Immature natural killer cell (primary cell): Measurements from ENCODE around the gene SLC15A3. TPM values are rescaled to one million over a fixed set of nuclear protein-coding genes. Genes with fewer than 3 reads are reported as not detected.

Source experiments
- DNase-seq, 3 donors: peaks; one replicate each; pipeline ENCODE4 v3.0.0; 2022; ENCODE audit warnings: mixed read lengths in 1 of 3
- H3K27ac Mint-ChIP-seq, 6 donors: one replicate each; pipeline ENCODE4 v1.8.0; 2020; ENCODE audit warnings: mixed read lengths in 6 of 6, mild to moderate bottlenecking in 5 of 6, inconsistent platforms in 4 of 6, moderate library complexity in 3 of 6
- H3K27me3 Mint-ChIP-seq, 3 donors: one replicate each; pipeline ENCODE4 v1.8.0; 2020 to 2021; ENCODE audit warnings: low read depth in 3 of 3, mild to moderate bottlenecking in 3 of 3, mixed read lengths in 3 of 3, moderate library complexity in 3 of 3, inconsistent platforms in 1 of 3
- H3K36me3 Mint-ChIP-seq, 3 donors: one replicate each; pipeline ENCODE4 v1.8.0; 2020; ENCODE audit warnings: mixed read lengths in 3 of 3, inconsistent platforms in 2 of 3, mild to moderate bottlenecking in 2 of 3
- H3K4me1 Mint-ChIP-seq, 2 donors: one replicate each; pipeline ENCODE4 v1.8.0; 2020; ENCODE audit warnings: inconsistent platforms in 2 of 2, mild to moderate bottlenecking in 2 of 2, mixed read lengths in 2 of 2, moderate library complexity in 1 of 2
- H3K4me3 Mint-ChIP-seq, 5 donors: one replicate each; pipeline ENCODE4 v1.8.0; 2020; ENCODE audit warnings: mild to moderate bottlenecking in 5 of 5, mixed read lengths in 5 of 5, inconsistent platforms in 3 of 5, moderate library complexity in 3 of 5
- H3K9me3 Mint-ChIP-seq, 6 donors: one replicate each; pipeline ENCODE4 v1.8.0; 2020; ENCODE audit warnings: mild to moderate bottlenecking in 6 of 6, mixed read lengths in 6 of 6, inconsistent platforms in 4 of 6, moderate library complexity in 3 of 6
- polyA plus RNA-seq, 3 donors: library from polyadenylated mRNA; unstranded; fragments of 300-500 nt; fragmentation: Illumina TruSeq; gene quantifications; one replicate each; pipeline ENCODE4 v1.2.3, GENCODE V29; 2021

The SLC15A3 gene
- polyA plus RNA-seq, result under 1 TPM in 2 of 3 donors, not detected in 1; 0.41 to 0.43 TPM

DNA sequence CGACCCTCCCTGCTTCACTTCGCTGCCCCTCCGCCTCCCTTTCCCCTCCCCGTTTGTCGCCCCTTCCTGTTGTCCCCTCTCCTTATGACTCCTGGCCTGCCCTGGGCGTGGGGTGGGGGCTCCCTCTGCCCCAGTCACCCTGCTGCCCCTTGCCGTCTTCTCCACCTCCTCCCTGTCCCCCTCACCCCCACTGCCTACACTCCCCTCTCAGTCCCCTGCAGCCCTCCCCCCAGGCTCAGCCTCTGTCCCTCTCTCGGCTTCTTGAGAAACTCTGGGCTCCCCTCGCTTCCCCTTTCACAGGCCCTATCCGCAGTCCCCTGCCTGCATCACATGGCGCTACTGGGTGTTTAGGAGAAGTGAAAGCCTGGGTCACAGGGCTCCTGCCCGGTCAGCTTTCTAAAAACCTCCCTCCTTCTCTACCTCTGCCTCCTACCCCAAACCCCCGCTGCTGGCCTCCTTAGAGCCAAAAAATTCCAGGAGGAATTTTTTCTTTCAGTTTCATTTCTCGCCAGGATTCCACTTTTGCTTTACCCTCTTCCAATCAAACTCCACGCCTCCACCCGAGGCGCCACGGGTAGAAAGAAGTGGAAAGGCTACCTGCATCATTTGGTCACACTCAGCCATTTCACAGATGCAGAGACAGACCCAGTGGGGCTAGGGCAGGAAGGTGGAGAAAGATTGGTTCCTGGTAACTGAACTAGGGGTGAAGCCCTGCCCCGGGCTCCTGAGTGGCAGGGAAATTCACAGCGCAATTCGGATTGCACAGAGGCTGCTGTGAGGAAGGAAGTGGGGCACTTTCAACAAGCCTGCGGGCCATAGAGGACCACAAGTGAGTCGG lies at the start of gene SLC15A3:
Gene SLC15A3 (minus strand): TSS at position 273 of the 838 bp plus-strand sequence. CDS start 625 bp downstream, outside the sequence.
- peak within 1 kb of the TSS; percentile 83 to 93 (median 89) for H3K4me3 Mint-ChIP-seq
- H3K4me1 Mint-ChIP-seq, result peaks cover 14 to 21% of the 10 kb centered on the region in 2 donors
- H3K27me3 Mint-ChIP-seq, result peaks cover 4 to 17% (median 10%) of the 10 kb centered on the region in 3 donors
- peak; percentile 18 to 30 (median 20) for DNase-seq
- no peaks in the 10 kb centered on the region for H3K36me3 Mint-ChIP-seq
- no peaks in the 10 kb centered on the region for H3K9me3 Mint-ChIP-seq
- H3K27ac Mint-ChIP-seq, result peak within 1 kb of the TSS; percentile 59 to 87 (median 72)

DNA sequence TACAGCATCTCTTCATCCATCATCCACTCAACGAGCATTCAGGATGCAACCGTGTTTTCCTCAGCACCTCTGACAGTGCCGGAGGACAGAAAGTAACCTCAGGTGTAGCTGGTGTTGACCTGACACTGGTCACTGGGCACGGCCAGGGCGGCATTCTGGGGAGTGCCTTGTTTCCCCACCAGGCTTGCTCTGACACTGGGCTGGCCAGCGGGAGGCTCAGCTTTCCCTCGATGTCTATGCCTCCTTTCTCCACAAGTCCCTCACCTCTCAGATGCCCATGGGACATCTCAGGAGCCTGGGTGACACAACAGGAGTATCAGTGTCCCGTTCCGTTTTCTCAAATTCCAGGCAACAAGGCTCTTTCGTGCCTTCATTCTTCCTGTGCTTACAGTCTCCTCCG lies 48.5 kb upstream of the SLC15A3 start:
- Mint-ChIP-seq H3K9me3 (no peaks in the 10 kb centered on the region), H3K27ac (peak overlapping the region in 1 of 6 donors; percentile 1), H3K27me3 (peaks cover 0 to 4% (median 2%) of the 10 kb centered on the region in 3 donors), H3K36me3 (peaks cover 0 to 3% (median 0%) of the 10 kb centered on the region in 3 donors), H3K4me3 (no peak overlapping the region), H3K4me1 (peaks cover 21 to 25% of the 10 kb centered on the region in 2 donors)
- no peak for DNase-seq

DNA sequence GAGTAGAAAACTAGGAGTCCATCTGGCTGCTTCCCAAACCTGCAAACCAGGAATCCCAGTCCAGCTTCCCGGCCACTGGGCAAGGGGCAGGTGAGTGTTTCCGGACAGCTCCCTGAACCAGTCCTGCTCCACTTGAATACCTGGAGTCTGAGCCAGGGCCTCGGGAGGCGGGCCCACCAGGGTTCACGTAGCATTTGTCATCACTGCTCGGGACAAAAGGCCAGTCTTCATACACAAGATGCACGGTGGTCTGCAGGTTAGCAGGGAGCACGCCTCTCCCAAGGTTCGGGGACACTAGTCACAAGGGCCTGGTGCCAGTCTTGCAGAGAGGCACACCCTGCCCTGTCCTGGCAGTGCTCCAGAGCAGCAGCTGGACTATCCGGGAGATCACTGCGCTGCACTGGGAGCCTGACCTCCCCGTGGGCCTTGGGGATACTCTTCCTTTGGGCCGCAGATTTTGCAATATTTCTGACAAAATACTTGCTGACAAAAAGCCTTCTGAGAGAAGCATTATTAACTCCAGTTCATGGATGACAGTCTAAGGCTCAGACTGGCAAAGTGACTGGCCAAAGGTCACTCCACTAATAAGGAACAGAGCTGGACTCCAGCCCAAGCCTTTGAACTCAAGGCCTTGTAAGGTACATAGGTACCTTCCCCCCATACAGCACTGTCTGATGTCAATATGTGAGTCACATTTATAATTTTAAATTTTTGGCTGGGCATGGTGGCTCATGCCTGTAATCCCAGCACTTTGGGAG lies 44.6 kb upstream of the SLC15A3 start:
- Mint-ChIP-seq H3K4me1 (peaks cover 28 to 29% of the 10 kb centered on the region in 2 donors), H3K27ac (no peak overlapping the region), H3K36me3 (peaks cover 3 to 4% (median 3%) of the 10 kb centered on the region in 3 donors), H3K27me3 (peaks cover 0 to 3% (median 2%) of the 10 kb centered on the region in 3 donors), H3K9me3 (no peaks in the 10 kb centered on the region), H3K4me3 (no peak overlapping the region)
- DNase-seq, result no peak

DNA sequence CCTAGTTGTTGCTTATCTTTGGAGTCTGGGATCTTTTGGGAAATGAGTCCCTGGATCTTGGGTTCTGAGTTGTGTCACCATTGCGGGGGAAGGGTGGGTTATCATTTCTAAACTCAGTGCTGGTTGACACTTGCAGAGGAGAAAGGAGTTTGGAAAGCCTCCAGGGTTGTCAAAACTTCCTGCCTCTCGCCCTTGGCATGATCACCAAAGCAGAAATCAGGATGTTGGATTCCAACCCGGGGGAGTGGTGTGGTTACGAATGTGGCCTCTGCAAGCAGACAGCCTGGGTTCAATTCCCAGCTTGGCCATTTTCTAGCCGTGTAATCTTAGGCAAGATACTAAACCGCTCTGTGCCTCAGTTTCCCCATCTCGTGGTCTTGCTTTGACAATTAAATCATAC lies 43.8 kb upstream of the SLC15A3 start:
- Mint-ChIP-seq H3K4me3 (peak overlapping the region in 1 of 5 donors; percentile 6), H3K9me3 (no peaks in the 10 kb centered on the region), H3K27me3 (peaks cover 0 to 3% (median 2%) of the 10 kb centered on the region in 3 donors), H3K36me3 (peaks cover 2 to 4% (median 3%) of the 10 kb centered on the region in 3 donors), H3K27ac (peak overlapping the region in 4 of 6 donors; percentile 81 to 84 (median 82)), H3K4me1 (peaks cover 29 to 30% of the 10 kb centered on the region in 2 donors)
- no peak for DNase-seq

DNA sequence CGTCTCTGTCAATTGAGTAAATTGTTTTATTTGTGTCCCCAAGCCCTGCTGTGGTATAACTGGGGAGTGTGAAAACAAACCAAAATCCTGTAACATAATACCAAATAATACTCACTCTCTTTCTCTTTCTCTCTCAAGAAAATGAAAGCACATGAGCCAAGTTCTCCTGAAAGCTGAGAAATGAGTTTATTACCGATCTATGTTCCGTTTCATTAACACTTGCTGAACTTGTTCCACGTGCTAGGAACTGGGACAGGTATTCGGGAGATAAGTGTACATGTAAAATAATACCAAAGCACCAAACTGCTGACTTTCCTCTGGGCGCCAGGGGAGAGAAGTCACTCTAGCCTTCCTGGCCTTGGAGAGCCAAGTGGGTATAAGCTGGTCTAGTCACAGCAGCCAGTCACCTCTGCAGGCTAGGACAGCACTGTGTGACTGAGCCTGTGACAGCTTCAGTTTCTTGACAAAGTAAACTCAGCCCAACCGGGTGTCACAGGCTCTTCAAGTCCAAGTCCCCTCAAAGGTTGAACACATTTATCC lies 42.6 kb upstream of the SLC15A3 start:
- DNase-seq, result peak in 2 of 3 donors; percentile 37 to 38
- peaks cover 0 to 3% (median 2%) of the 10 kb centered on the region in 3 donors for H3K27me3 Mint-ChIP-seq
- peaks cover 29 to 30% of the 10 kb centered on the region in 2 donors for H3K4me1 Mint-ChIP-seq
- H3K36me3 Mint-ChIP-seq, result peaks cover 3 to 4% (median 4%) of the 10 kb centered on the region in 3 donors
- no peaks in the 10 kb centered on the region for H3K9me3 Mint-ChIP-seq
- H3K27ac Mint-ChIP-seq, result peak overlapping the region; percentile 80 to 86 (median 82)
- peak overlapping the region; percentile 49 to 83 (median 65) for H3K4me3 Mint-ChIP-seq

DNA sequence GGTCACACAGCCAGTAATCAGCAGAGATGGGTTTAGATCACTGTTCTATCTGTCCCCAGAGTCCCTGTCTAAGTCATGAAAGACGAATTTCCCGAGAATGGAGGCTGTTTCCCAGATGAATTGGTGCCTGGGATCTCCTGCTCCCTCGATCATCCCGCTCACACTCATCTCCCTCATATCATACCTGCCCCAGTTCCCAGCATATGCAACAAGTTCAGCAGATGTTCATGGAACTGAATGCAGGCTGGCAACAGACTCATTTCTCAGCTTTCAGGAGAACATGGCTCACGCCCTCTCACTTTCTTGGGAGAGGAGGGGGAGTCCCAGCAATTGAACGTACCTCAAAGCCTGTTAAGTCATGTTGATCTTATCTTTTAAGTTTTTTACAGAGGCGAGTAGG lies 41.6 kb upstream of the SLC15A3 start:
- Mint-ChIP-seq H3K9me3 (no peaks in the 10 kb centered on the region), H3K4me3 (peak overlapping the region in 3 of 5 donors; percentile 34 to 83 (median 62)), H3K27ac (peak overlapping the region; percentile 47 to 83 (median 64)), H3K36me3 (peaks cover 3 to 4% (median 4%) of the 10 kb centered on the region in 3 donors), H3K4me1 (peaks cover 29 to 30% of the 10 kb centered on the region in 2 donors), H3K27me3 (peaks cover 0 to 4% (median 3%) of the 10 kb centered on the region in 3 donors)
- DNase-seq, result no peak

DNA sequence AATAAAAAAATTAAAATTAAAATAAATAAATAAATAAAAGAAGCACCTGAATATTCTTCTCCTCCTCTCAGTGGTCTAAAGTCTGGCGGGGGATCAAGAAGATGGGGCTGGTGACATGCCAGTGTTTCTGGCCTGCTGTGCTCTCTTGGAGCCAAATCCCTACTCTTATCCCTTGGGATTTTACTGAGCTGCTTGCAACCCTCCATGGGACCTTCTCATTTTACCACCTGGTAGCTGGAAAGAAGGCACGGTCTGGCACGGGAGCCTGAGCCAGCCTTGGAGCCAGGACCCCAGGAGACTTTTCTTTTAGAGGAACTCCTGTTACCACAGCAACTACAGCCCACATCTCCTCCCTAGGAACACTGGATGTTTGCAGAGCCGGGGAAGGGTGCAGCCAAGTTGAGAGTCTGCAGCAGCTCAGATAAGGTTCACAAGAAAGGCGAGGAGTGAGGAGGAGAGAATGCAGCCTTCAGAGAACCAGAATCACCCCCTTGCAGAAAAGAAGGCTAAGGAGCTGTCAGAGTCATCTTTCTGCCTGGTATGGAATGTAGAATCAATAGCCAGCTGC lies 41.0 kb upstream of the SLC15A3 start:
- Mint-ChIP-seq H3K27ac (peak overlapping the region in 2 of 6 donors; percentile 63 to 83), H3K4me1 (peaks cover 29 to 31% of the 10 kb centered on the region in 2 donors), H3K27me3 (peaks cover 0 to 4% (median 3%) of the 10 kb centered on the region in 3 donors), H3K9me3 (no peaks in the 10 kb centered on the region), H3K4me3 (peak overlapping the region in 2 of 5 donors; percentile 27 to 43), H3K36me3 (peaks cover 3 to 4% (median 4%) of the 10 kb centered on the region in 3 donors)
- DNase-seq, result no peak

DNA sequence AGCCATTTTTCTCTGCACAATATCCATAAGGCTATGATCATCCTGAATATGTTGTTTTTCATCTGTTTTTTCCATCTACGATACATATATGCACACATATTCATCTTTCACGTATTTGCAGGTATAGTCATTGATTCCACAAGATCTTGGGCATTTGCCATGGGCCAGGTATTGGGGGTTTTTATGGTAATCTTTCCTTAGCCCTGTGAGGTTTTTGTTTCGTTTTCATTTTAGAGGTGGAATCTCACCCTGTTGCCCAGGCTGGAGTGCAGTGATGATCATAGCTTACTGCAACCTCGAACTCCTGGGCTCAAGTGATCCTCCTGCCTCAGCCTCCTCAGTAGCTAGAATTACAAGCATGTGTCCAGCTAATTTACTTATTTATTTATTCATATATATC lies 39.5 kb upstream of the SLC15A3 start:
- Mint-ChIP-seq H3K27ac (no peak overlapping the region), H3K9me3 (no peaks in the 10 kb centered on the region), H3K4me1 (peaks cover 30 to 37% of the 10 kb centered on the region in 2 donors), H3K27me3 (peaks cover 0 to 4% (median 3%) of the 10 kb centered on the region in 3 donors), H3K36me3 (peaks cover 4 to 8% (median 7%) of the 10 kb centered on the region in 3 donors), H3K4me3 (no peak overlapping the region)
- DNase-seq, result no peak

DNA sequence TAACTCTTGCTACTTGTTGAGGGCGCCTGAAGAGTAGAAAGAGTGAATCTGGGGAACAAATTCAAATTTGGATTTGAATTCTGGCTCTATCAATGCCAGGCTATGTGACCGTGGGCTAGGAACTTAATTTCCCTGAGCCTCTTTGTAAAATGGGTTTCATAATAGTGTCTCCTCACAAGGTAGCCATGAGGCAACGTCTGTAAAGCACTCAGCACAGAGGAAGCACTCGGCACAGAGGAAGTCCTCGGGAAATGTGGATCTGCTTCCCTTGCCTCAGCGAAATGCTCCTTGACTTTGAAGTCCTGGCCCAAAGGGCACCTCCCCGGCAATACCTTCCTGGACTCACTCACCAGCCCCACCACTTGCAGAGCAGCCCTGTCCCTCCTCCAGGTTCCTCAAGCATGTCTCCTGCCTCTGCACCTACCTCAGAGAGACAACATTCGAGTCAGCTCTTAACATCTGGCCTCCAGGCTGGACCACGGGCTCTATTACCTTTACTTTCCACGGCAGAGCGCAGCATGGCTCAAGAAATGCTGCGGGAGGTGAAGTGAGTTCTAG lies 37.2 kb upstream of the SLC15A3 start:
- H3K9me3 Mint-ChIP-seq, result no peaks in the 10 kb centered on the region
- H3K27me3 Mint-ChIP-seq, result peaks cover 0 to 4% (median 0%) of the 10 kb centered on the region in 3 donors
- no peak for DNase-seq
- H3K4me3 Mint-ChIP-seq, result no peak overlapping the region
- peaks cover 4 to 8% (median 4%) of the 10 kb centered on the region in 3 donors for H3K36me3 Mint-ChIP-seq
- H3K27ac Mint-ChIP-seq, result peak overlapping the region in 1 of 6 donors; percentile 19
- peaks cover 24 to 32% of the 10 kb centered on the region in 2 donors for H3K4me1 Mint-ChIP-seq

DNA sequence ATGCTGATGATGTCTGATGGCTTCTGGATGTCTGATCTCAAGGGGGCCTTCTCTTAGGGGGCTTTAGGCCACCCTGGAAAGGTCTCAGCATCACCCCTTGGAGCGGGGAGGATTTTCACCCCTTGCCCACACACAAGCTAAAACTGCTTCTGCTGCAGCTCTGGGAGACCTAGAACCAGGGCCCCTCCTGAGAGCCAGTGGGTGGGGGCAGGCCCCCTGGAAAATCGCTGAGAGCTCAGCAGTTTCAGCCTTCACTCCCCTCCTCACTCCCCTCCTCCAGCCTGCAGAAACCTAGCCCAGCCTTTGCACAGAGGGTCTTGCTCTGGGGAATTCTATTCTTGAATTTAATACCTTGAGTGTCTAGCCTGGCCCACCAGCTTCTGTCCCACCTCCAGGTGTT lies 36.7 kb upstream of the SLC15A3 start:
- Mint-ChIP-seq H3K4me1 (peaks cover 24 to 27% of the 10 kb centered on the region in 2 donors), H3K27me3 (peaks cover 0 to 3% (median 0%) of the 10 kb centered on the region in 3 donors), H3K4me3 (no peak overlapping the region), H3K27ac (peak overlapping the region in 1 of 6 donors; percentile 19), H3K36me3 (peaks cover 1 to 8% (median 4%) of the 10 kb centered on the region in 3 donors), H3K9me3 (no peaks in the 10 kb centered on the region)
- no peak for DNase-seq

DNA sequence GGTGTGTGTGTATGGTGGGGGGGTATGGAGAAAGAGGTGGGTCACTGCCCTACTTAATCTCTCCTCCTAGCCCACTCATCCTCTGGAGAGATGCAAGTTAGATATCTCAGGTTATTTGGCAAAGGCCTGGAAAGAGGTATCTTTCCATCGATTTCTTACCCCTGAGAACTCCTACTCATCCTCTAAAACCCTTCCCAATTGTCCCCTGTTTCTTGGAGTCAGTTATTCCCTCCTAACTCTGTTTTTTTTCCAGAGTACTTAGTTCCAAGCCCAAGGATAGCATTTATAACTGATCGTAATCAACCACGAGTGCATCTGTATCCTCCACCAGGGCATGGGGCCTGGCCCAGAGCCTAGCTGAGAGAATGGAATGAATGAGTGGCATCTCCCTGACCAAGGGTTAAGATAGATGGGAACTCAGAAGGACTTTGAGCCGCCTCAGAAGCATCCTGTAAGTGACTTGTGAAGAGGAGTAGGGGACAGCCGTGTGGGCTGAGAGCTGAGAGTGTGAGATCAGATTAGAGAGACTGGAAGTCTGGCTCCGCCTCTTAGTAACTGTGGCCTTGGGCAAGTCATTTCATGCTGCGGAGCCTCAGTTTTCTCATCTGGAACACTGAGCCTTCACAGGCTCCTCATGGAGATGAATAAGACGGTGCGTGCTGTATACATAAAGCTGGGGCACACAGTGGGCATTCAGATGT lies 35.8 kb upstream of the SLC15A3 start:
- Mint-ChIP-seq H3K4me1 (peaks cover 18 to 19% of the 10 kb centered on the region in 2 donors), H3K4me3 (no peak overlapping the region)
- no peak for DNase-seq

More for the DNA sequence above, 35.8 kb upstream of the SLC15A3 start:
- peaks cover 0 to 12% (median 4%) of the 10 kb centered on the region in 3 donors for H3K36me3 Mint-ChIP-seq
- peak overlapping the region in 3 of 6 donors; percentile 78 to 89 (median 88) for H3K27ac Mint-ChIP-seq
- peaks cover 0 to 2% (median 1%) of the 10 kb centered on the region in 3 donors for H3K27me3 Mint-ChIP-seq
- no peaks in the 10 kb centered on the region for H3K9me3 Mint-ChIP-seq
